Measurements from ENCODE around the gene HK3. TPM values are rescaled to one million over a fixed set of nuclear protein-coding genes. Genes with fewer than 3 reads are reported as not detected.

The HK3 gene
- total and polyA plus RNA-seq, 4 donors, result 4.3 to 25.5 (median 13.3) TPM

- TF ChIP-seq FOXA2 (IDR thresholded peaks at IDR 0.05) (no peak), ZBTB33 (IDR thresholded peaks at IDR 0.05) (no peak), MAX (IDR thresholded peaks at IDR 0.05) (no peak)
- H3K27me3 ChIP-seq (ENCODE audit: control insufficient read depth in 4 of 4, insufficient read depth in 4 of 4, low read length in 3 of 4), result no peaks in the 10 kb centered on the region
- DNase-seq (ENCODE audit: low spot score), result no peak
- no peaks in the 10 kb centered on the region for H3K4me1 ChIP-seq (ENCODE audit: control insufficient read depth in 4 of 4, insufficient read depth in 4 of 4, low read length in 3 of 4)
- WGBS, result 95% methylated on average over 18 of the region's 18 CpGs
- H3K9ac ChIP-seq (ENCODE audit: low read depth in 1 of 2, low read length in 2 of 2), result no peak overlapping the region
- no peak overlapping the region for H3K4me3 ChIP-seq (ENCODE audit: low read depth in 1 of 3, low read length in 3 of 3)
- H3K36me3 ChIP-seq (ENCODE audit: control insufficient read depth in 4 of 4, insufficient read depth in 3 of 4, low read depth in 1 of 4, low read length in 3 of 4), result no peaks in the 10 kb centered on the region
- no peaks in the 10 kb centered on the region for H3K9me3 ChIP-seq (ENCODE audit: control insufficient read depth in 4 of 4, low read length in 3 of 4)
- H3K27ac ChIP-seq (ENCODE audit: low read depth in 1 of 2, low read length in 2 of 2), result no peak overlapping the region
These were observed 43.5 kb downstream of the HK3 start for GRCh38 chr5:176855598-176855997.

GRCh38 chr5:176854164-176854563 lies 45.0 kb downstream of the HK3 start:
- Histone ChIP-seq H3K36me3 (ENCODE audit: control insufficient read depth in 4 of 4, insufficient read depth in 3 of 4, low read depth in 1 of 4, low read length in 3 of 4) (no peaks in the 10 kb centered on the region), H3K27me3 (ENCODE audit: control insufficient read depth in 4 of 4, insufficient read depth in 4 of 4, low read length in 3 of 4) (no peaks in the 10 kb centered on the region)

More at GRCh38 chr5:176854164-176854563, 45.0 kb downstream of the HK3 start:
- DNase-seq (ENCODE audit: low spot score), result no peak
- WGBS, result 74% methylated on average over 8 of the region's 8 CpGs
- Histone ChIP-seq H3K9me3 (ENCODE audit: control insufficient read depth in 4 of 4, low read length in 3 of 4) (no peaks in the 10 kb centered on the region), H3K27ac (ENCODE audit: low read depth in 1 of 2, low read length in 2 of 2) (no peak overlapping the region), H3K9ac (ENCODE audit: low read depth in 1 of 2, low read length in 2 of 2) (no peak overlapping the region), H3K4me1 (ENCODE audit: control insufficient read depth in 4 of 4, insufficient read depth in 4 of 4, low read length in 3 of 4) (no peaks in the 10 kb centered on the region), H3K4me3 (ENCODE audit: low read depth in 1 of 3, low read length in 3 of 3) (no peak overlapping the region)
- TF ChIP-seq RAD21 (IDR thresholded peaks at IDR 0.05) (no peak), ATF3 (IDR thresholded peaks at IDR 0.05) (no peak), NR2F2 (IDR thresholded peaks at IDR 0.05) (no peak), CTCF (IDR thresholded peaks at IDR 0.05; ENCODE audit: low read depth, low read length, missing input control) (no peak), REST (IDR thresholded peaks at IDR 0.05) (no peak), RXRA (IDR thresholded peaks at IDR 0.05) (no peak)

Data from liver (tissue), 9 donors.